Heart left ventricle (tissue), 16 donors: ENCODE measurements around the gene LSAMP. TPM values are rescaled to one million over a fixed set of nuclear protein-coding genes. Genes with fewer than 3 reads are reported as not detected.

ENCODE experiments used
- ATAC-seq, 4 donors: fragments of 200-7000 bp; cut with Tn5 transposase; one replicate each; pipeline ENCODE4 v1.9.1; 2020 to 2022; ENCODE audit warnings: moderate library complexity in 4 of 4, mild to moderate bottlenecking in 3 of 4, moderate number of reproducible peaks in 1 of 4
- DNase-seq, 5 donors: peaks; one replicate each; pipeline ENCODE4 v3.0.0-alpha.2; 2020
- H3K27ac ChIP-seq, 12 donors: fragments of 200-600 bp; sonication (generic) in 4 of 12; one replicate each; pipeline versions ENCODE4 v1.5.0 to v1.8.0; 2016 to 2022; ENCODE audit warnings: mild to moderate bottlenecking in 2 of 12
- H3K27me3 ChIP-seq, 9 donors: fragments of 200-600 bp; sonication (generic) in 2 of 9; one replicate each; pipeline versions ENCODE4 v1.5.1 to v1.8.0; 2016 to 2022; ENCODE audit warnings: mild to moderate bottlenecking in 3 of 9
- H3K36me3 ChIP-seq, 9 donors: fragments of 200-600 bp; sonication (generic) in 2 of 9; one replicate each; pipeline versions ENCODE4 v1.5.0 to v1.8.0; 2018 to 2022; ENCODE audit warnings: mild to moderate bottlenecking in 2 of 9
- H3K4me1 ChIP-seq, 12 donors: fragments of 200-600 bp; sonication (generic) in 4 of 12; one replicate each; pipeline versions ENCODE4 v1.5.0 to v1.8.0; 2016 to 2022; ENCODE audit warnings: mild to moderate bottlenecking in 3 of 12
- H3K4me3 ChIP-seq, 12 donors: fragments of 200-600 bp; sonication (generic) in 4 of 12; one replicate each; pipeline versions ENCODE4 v1.5.0 to v1.8.0; 2017 to 2022; ENCODE audit warnings: mild to moderate bottlenecking in 9 of 12, moderate library complexity in 4 of 12
- H3K9me3 ChIP-seq, 12 donors: fragments of 200-600 bp; sonication (generic) in 4 of 12; one replicate each; pipeline versions ENCODE4 v1.5.0 to v1.8.0; 2016 to 2022; ENCODE audit warnings: mild to moderate bottlenecking in 1 of 12
- CTCF ChIP-seq, 12 donors: fragments of 200-600 bp; sonication (generic) in 4 of 12; IDR thresholded peaks; one replicate each; pipeline versions ENCODE4 v1.5.0 to v1.8.0; 2018 to 2022; ENCODE audit warnings: antibody characterized with exemption in 12 of 12, mild to moderate bottlenecking in 5 of 12
- POLR2A ChIP-seq, 2 donors: fragments of 450-650 bp; IDR thresholded peaks; one replicate each; pipeline ENCODE4 v1.6.1; 2017; ENCODE audit warnings: antibody characterized with exemption in 2 of 2, mild to moderate bottlenecking in 2 of 2, moderate library complexity in 2 of 2
- WGBS, 4 donors: extraction: QIAGEN DNeasy Blood & Tissue Kit in 2 of 4; methylation state at CpG; one replicate each; pipeline versions ENCODE4 v1.1.5 to v1.1.7; 2013 to 2018; 5-methylcytosine and 5-hydroxymethylcytosine counted together
- intact Hi-C, 10 donors: fragments of 100-400 bp; cut with DNase I; formaldehyde crosslinking; loops; one replicate each; pipeline versions ENCODE4 v1.11.1 to v1.14.2; 2022
- polyA plus RNA-seq, 2 donors: library from polyadenylated mRNA; stranded (reverse); fragments of 200-250 nt; gene quantifications; one replicate each; pipeline ENCODE4 v1.2.3, GENCODE V29; 2013
- total RNA-seq, 9 donors: library from RNA; depleted of rRNA in 2 of 9; stranded (reverse); fragments of >200 nt in 2 of 9; fragmentation: NEBNext Ultra II Directional in 3 of 9; extraction: Animal tissue kit (Norgen Biotek cat#: 25700) in 3 of 9; gene quantifications; one replicate each; pipeline versions ENCODE4 v1.1.0 to v1.2.4, GENCODE V29; 2016 to 2023
- donor health status: ischemic (EF 13 %, LVEDD 7.1; RV severe dilation, severe dysfunction).
- donor health status: healthy with polysubstance abuse.
- donor health status: DM: no; HTN: yes; CAD: no.
- donor health status: DM: no; HTN: no; CAD: no.
- donor health status: ischemic (EF 25% LVEDD 6.9; RV normal size, moderate dysfunction).
- donor health status: ischemic (EF 25% LVEDD 5.7; RV mildly dilated, moderate dysfunction).
- donor health status: healthy.
- donor health status: DM: yes; HTN: yes; CAD: no.
- donor health status: ischemic (EF 35%, LVEDD 5.7; RV mildly dilated, moderate dysfunction).
- donor health status: nonischemic (EF 11% LVEDD 7.7; RV severe dilation, severe dysfunction).
- donor health status: DM: yes; HTN: yes; CAD: no.
- donor health status: PGD.
- donor health status: ischemic (EF 29% LVEDD 5.4; RV normal size, mild dysfunction).
- donor health status: nonischemic (EF 23%, LVEDD 6.1; RV moderate dilation, normal function).

LSAMP gene
- total and polyA plus RNA-seq, 11 donors, result 1.6 to 52.3 (median 7.2) TPM

- TF ChIP-seq CTCF (IDR thresholded peaks at IDR 0.05) (no peak), POLR2A (IDR thresholded peaks at IDR 0.05) (no peak)
- ATAC-seq, result no peak
- Histone ChIP-seq H3K9me3 (peaks cover 0 to 13% (median 1%) of the 10 kb centered on the region in 12 donors), H3K36me3 (no peaks in the 10 kb centered on the region), H3K27ac (no peak overlapping the region), H3K4me1 (no peaks in the 10 kb centered on the region), H3K27me3 (no peaks in the 10 kb centered on the region), H3K4me3 (no peak overlapping the region)
- no peak for DNase-seq
- intact Hi-C loops, result no loop called here
Measured at GRCh38 chr3:116474801-116475200, 29.5 kb upstream of the LSAMP start.

GRCh38 chr3:116474032-116474780 is 28.9 kb upstream of the LSAMP start:
- no peak overlapping the region for H3K27ac ChIP-seq
- DNase-seq (no peak), ATAC-seq (no peak)
- H3K4me3 ChIP-seq, result no peak overlapping the region
- 5 to 12% (median 8%) methylated on average over 2 of the region's 2 CpGs for WGBS, 4 donors
- H3K27me3 ChIP-seq, result no peaks in the 10 kb centered on the region
- no peaks in the 10 kb centered on the region for H3K4me1 ChIP-seq
- no peaks in the 10 kb centered on the region for H3K36me3 ChIP-seq
- intact Hi-C loops, result no loop called here
- TF ChIP-seq POLR2A (IDR thresholded peaks at IDR 0.05), result no peak
- TF ChIP-seq CTCF (IDR thresholded peaks at IDR 0.05), result no peak
- peaks cover 0 to 7% (median under 1%) of the 10 kb centered on the region in 12 donors for H3K9me3 ChIP-seq

- DNase-seq (no peak), ATAC-seq (no peak)
- no peak for TF ChIP-seq CTCF (IDR thresholded peaks at IDR 0.05)
- no peak for TF ChIP-seq POLR2A (IDR thresholded peaks at IDR 0.05)
- Histone ChIP-seq H3K36me3 (no peaks in the 10 kb centered on the region), H3K4me3 (no peak overlapping the region), H3K27ac (no peak overlapping the region), H3K27me3 (no peaks in the 10 kb centered on the region), H3K9me3 (peaks cover 0 to 6% (median 0%) of the 10 kb centered on the region in 12 donors), H3K4me1 (no peaks in the 10 kb centered on the region)
- intact Hi-C loops, result no loop called here
Measured at GRCh38 chr3:116473602-116474001, 28.3 kb upstream of the LSAMP start.

GRCh38 chr3:116470605-116471197 is 25.4 kb upstream of the LSAMP start:
- Histone ChIP-seq H3K27me3 (no peaks in the 10 kb centered on the region), H3K9me3 (no peaks in the 10 kb centered on the region), H3K4me1 (no peaks in the 10 kb centered on the region), H3K27ac (no peak overlapping the region), H3K36me3 (no peaks in the 10 kb centered on the region), H3K4me3 (no peak overlapping the region)
- DNase-seq (no peak), ATAC-seq (no peak)
- TF ChIP-seq CTCF (IDR thresholded peaks at IDR 0.05), result no peak
- no peak for TF ChIP-seq POLR2A (IDR thresholded peaks at IDR 0.05)
- intact Hi-C loops, result no loop called here
- 49 to 59% (median 58%) methylated on average over 4 of the region's 4 CpGs for WGBS, 4 donors
